ENCODE data around the gene ZNF326.

ZNF326 gene

GRCh38 chr1:90012300-90012699 is 17.4 kb downstream of the ZNF326 start:
- TF ChIP-seq, protein P1, sequence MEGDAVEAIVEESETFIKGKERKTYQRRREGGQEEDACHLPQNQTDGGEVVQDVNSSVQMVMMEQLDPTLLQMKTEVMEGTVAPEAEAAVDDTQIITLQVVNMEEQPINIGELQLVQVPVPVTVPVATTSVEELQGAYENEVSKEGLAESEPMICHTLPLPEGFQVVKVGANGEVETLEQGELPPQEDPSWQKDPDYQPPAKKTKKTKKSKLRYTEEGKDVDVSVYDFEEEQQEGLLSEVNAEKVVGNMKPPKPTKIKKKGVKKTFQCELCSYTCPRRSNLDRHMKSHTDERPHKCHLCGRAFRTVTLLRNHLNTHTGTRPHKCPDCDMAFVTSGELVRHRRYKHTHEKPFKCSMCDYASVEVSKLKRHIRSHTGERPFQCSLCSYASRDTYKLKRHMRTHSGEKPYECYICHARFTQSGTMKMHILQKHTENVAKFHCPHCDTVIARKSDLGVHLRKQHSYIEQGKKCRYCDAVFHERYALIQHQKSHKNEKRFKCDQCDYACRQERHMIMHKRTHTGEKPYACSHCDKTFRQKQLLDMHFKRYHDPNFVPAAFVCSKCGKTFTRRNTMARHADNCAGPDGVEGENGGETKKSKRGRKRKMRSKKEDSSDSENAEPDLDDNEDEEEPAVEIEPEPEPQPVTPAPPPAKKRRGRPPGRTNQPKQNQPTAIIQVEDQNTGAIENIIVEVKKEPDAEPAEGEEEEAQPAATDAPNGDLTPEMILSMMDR (IDR thresholded peaks at IDR 0.05), result no peak
- H3K4me2 ChIP-seq (ENCODE audit: low read length), result no peak overlapping the region
- no peak overlapping the region for H2AFZ ChIP-seq

GRCh38 chr1:90023691-90024090 is 28.8 kb downstream of the ZNF326 start:
- no peaks in the 10 kb centered on the region for H3K36me3 ChIP-seq (ENCODE audit: control insufficient read depth, insufficient read depth, low read length)
- H2AFZ ChIP-seq, result no peak overlapping the region
- no peak overlapping the region for H3K27ac ChIP-seq
- no peak overlapping the region for H3K4me2 ChIP-seq (ENCODE audit: low read length)
- H3K27me3 ChIP-seq (ENCODE audit: control insufficient read depth, insufficient read depth, low read length), result no peaks in the 10 kb centered on the region
- TF ChIP-seq, protein P1 (IDR thresholded peaks at IDR 0.05), result no peak
- H3K4me1 ChIP-seq, result no peaks in the 10 kb centered on the region
- H3K9ac ChIP-seq, result no peak overlapping the region
- H3K4me3 ChIP-seq (ENCODE audit: low read depth, low read length), result no peak overlapping the region
- no peaks in the 10 kb centered on the region for H3K9me3 ChIP-seq (ENCODE audit: control insufficient read depth, low read length)
- no peaks in the 10 kb centered on the region for H3K79me2 ChIP-seq

More at GRCh38 chr1:90012300-90012699, 17.4 kb downstream of the ZNF326 start:
- H3K79me2 ChIP-seq, result no peaks in the 10 kb centered on the region
- no peak overlapping the region for H3K9ac ChIP-seq
- H3K27ac ChIP-seq, result no peak overlapping the region
- H3K4me1 ChIP-seq, result no peaks in the 10 kb centered on the region
- no peak overlapping the region for H3K4me3 ChIP-seq (ENCODE audit: low read depth, low read length)
- H3K27me3 ChIP-seq (ENCODE audit: control insufficient read depth, insufficient read depth, low read length), result no peaks in the 10 kb centered on the region
- no peaks in the 10 kb centered on the region for H3K9me3 ChIP-seq (ENCODE audit: control insufficient read depth, low read length)
- no peaks in the 10 kb centered on the region for H3K36me3 ChIP-seq (ENCODE audit: control insufficient read depth, insufficient read depth, low read length)

DNA sequence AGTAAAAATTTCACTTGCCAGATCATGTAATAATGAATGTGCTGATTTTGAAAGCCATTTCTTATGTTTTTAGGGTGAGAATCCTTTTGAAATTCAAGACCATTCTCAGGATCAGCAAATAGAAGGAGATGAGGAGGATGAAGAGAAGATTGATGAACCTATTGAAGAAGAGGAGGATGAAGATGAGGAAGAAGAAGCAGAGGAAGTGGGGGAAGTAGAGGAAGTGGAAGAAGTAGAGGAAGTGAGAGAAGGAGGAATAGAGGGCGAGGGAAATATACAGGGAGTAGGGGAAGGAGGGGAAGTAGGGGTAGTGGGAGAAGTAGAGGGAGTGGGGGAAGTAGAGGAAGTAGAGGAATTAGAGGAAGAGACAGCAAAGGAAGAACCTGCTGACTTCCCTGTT is 32.4 kb downstream of the ZNF326 start:
- H3K36me3 ChIP-seq (ENCODE audit: control insufficient read depth, insufficient read depth, low read length), result no peaks in the 10 kb centered on the region

DNA sequence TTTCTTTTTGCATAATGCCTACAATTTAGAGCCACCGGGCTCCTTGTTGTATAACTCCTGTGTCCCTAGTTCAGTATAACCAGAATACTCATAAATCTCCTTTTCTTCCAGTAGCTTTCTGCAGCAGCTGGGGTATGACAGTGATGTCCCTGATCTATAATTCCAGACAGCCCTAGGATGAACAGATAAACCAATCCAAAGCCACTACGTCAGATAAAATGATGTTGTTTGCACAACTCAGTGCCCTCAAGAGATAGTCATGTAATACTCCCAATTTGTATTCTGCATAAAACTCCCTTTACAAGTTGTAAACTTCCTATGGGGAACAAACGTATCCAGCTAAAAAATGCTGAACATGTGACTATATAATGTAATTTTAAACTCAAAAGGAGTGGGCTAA is 44.7 kb downstream of the ZNF326 start:
- H3K79me2 ChIP-seq, result no peaks in the 10 kb centered on the region
- H3K9me3 ChIP-seq (ENCODE audit: control insufficient read depth, low read length), result no peaks in the 10 kb centered on the region

More for the DNA sequence above, 32.4 kb downstream of the ZNF326 start:
- Histone ChIP-seq H3K4me3 (ENCODE audit: low read depth, low read length) (no peak overlapping the region), H3K27ac (no peak overlapping the region), H3K27me3 (ENCODE audit: control insufficient read depth, insufficient read depth, low read length) (no peaks in the 10 kb centered on the region), H3K9ac (no peak overlapping the region), H3K4me1 (no peaks in the 10 kb centered on the region), H2AFZ (no peak overlapping the region), H3K4me2 (ENCODE audit: low read length) (no peak overlapping the region), H3K9me3 (ENCODE audit: control insufficient read depth, low read length) (no peaks in the 10 kb centered on the region), H3K79me2 (no peaks in the 10 kb centered on the region)
- TF ChIP-seq, protein P1 (IDR thresholded peaks at IDR 0.05), result no peak

DNA sequence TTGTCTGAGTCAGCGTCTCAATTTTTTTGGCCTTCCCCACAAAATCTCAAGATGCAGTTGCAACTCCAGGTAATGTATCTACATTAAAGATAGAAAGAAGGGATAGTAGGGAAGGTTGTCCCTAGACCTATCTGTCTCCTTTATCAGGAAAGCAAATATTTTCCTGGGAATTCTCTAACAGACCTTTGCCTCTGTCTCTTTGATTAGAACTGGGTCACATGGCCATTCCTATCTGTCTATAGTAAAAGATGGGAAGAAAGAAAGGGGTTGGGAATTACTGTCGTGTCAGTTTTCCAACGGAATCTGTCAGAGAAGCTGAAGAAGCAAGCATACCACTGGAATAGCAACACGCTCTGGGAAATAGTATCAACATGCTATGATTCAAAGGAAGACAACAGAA is 48.7 kb downstream of the ZNF326 start:
- no peaks in the 10 kb centered on the region for H3K9me3 ChIP-seq (ENCODE audit: control insufficient read depth, low read length)

More for the DNA sequence above, 44.7 kb downstream of the ZNF326 start:
- Histone ChIP-seq H3K4me1 (no peaks in the 10 kb centered on the region), H3K27ac (no peak overlapping the region), H3K36me3 (ENCODE audit: control insufficient read depth, insufficient read depth, low read length) (no peaks in the 10 kb centered on the region), H3K27me3 (ENCODE audit: control insufficient read depth, insufficient read depth, low read length) (no peaks in the 10 kb centered on the region), H3K9ac (no peak overlapping the region), H3K4me2 (ENCODE audit: low read length) (no peak overlapping the region), H3K4me3 (ENCODE audit: low read depth, low read length) (no peak overlapping the region), H2AFZ (no peak overlapping the region)
- TF ChIP-seq, protein P1 (IDR thresholded peaks at IDR 0.05), result no peak

More for the DNA sequence above, 48.7 kb downstream of the ZNF326 start:
- TF ChIP-seq, protein P1 (IDR thresholded peaks at IDR 0.05), result no peak
- Histone ChIP-seq H3K4me1 (no peaks in the 10 kb centered on the region), H3K4me3 (ENCODE audit: low read depth, low read length) (no peak overlapping the region), H3K9ac (no peak overlapping the region), H3K27ac (no peak overlapping the region), H2AFZ (no peak overlapping the region), H3K27me3 (ENCODE audit: control insufficient read depth, insufficient read depth, low read length) (no peaks in the 10 kb centered on the region), H3K79me2 (no peaks in the 10 kb centered on the region), H3K36me3 (ENCODE audit: control insufficient read depth, insufficient read depth, low read length) (no peaks in the 10 kb centered on the region), H3K4me2 (ENCODE audit: low read length) (no peak overlapping the region)
